HT1080 (cell line): ENCODE results near the gene BDKRB1. TPM values are rescaled to one million over a fixed set of nuclear protein-coding genes. Genes with fewer than 3 reads are reported as not detected.

Experiments used
- DNase-seq: peaks from one replicate; pipeline ENCODE4 v3.0.0-alpha.2; 2015; ENCODE audit warnings: low read depth
- total RNA-seq: library from RNA; depleted of rRNA; stranded (reverse); fragments of >200 nt; shearing (Covaris generic); gene quantifications from 2 replicates; pipeline ENCODE4 v1.2.3, GENCODE V29; 2014

BDKRB1 gene
- total RNA-seq, 1 experiment from 2014 or later: not detected

DNA sequence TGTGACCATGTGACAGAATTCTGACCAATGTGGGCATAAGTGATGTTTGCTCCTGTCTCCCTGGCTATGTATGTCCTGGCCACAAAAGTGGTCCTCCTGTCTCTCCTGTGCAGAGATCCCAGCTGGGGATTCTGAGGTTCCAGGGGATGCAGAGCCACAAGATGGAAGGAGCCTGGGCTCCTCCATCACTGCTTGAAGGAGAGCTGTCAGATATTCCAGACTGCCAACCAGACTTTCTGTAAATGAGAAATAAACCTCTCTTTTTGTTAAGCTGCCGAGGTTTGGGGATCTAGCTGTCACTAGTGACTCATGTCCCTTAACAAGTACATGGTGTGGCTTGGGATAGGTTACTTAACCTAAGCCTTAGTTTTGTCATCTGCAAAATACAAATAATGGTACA lies 21.9 kb downstream of the BDKRB1 start:
- no peak for DNase-seq

DNA sequence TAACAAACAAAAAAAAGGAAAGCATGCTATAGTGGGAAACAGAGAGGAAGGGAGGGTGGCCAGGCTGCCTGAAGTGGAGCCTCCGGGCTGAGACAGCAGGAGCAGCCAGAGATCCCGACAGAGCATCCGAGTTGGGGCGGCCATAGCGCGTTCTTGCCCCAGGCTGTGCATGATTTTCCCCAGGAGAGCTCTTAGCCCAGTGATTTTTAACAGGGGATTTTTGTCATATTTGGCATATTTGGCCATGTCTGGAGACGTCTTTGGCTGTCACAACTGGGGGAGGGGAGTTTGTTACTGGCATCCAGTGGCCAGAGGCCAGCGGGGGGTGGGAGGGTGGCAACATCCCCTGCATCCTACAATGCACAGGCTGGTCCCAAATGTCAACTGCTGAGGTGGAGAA lies 23.6 kb downstream of the BDKRB1 start:
- no peak for DNase-seq

DNA sequence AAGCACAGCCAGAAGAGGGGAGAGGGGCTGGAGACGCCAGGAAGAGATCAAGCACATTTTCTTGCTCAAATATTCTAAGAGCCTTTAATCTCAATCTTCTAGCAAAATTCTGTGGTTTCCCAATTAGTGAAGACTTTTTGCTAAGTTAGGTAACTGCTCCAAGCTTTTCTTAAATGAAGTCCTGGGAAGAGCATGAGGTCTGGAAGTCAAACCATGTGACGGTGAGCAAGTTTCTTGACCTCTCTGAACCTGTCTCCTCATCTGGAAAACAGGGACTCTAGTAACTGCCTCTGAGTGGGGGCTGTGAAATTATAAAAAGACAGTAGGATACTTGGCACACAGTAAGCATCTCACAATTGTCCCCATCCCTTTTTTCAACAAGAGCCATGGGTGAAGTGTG lies 24.1 kb downstream of the BDKRB1 start:
- DNase-seq: no peak

DNA sequence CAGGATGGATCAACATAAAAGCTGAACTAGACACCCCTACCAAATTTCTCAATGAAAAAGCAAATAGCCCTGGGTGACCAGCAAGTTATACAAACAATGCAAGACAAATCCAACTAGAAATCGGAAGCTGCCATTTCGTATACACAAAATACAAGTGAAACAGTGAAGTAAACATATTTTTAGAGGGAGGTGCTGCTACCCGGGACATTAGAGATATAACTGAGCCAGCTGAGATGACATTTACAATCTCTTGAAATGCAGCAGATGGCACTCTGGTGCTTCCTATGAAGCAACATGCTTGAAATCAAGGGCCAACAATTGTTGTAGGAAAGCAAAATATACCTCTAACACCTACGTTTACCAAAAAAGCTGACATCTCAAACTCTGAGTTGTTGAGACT lies 25.5 kb downstream of the BDKRB1 start:
- DNase-seq: no peak

DNA sequence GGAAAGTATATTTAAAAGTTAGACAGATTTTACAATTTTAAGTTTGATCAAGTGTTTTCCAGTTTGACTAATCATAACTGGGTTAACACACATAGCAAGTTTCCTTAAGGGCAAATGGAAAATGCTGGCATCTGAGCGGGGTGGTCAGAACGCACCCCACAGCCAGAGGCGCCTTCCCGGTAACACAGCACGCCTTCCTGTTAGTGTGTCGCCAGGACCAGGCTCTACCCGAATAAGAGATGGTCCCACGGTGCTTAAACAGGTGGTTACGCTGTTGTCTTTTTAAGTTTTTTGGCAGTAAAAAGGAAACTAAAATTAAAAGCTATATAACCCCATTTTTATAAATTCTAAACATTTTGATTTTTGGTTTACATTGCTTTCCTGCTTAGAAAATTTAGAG lies 28.0 kb downstream of the BDKRB1 start:
- DNase-seq: no peak

DNA sequence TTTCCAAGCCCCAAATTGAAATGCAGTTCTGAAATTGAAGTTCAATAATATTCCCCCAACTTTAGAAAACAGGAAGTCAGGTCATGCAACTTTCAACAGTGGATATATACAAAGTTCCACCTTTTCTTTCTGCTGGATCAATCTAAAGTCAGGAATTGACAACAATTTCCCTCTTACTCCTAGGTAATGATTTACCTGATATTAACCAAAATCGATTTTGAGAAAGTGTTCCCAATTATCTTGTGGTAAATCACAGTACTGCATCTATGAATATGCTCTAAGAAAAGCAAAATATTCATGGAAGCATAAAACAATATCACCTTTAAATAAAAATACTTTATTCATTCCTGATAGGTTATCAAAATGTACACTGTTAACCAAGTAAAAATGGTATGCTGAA lies 28.4 kb downstream of the BDKRB1 start:
- DNase-seq: no peak

DNA sequence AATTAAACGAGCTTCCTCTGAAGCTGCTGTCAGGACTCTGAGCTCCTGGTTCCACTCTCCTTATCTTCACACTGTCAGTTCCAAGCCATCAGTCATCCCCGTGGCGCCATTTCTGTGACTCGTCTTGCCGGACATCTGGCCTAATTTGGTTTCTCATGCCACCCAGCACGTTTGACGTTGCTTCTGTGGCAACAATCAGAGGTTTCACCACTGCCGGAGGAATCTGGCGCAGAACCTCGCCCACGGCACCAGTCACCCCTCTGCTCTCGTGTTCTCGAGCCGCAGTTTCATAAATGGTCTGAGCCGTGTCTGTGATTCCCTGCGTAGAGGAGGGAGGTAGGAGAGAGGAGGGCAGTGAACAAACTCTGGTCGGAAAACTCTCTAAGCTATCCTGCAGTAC lies 29.7 kb downstream of the BDKRB1 start:
- no peak for DNase-seq

DNA sequence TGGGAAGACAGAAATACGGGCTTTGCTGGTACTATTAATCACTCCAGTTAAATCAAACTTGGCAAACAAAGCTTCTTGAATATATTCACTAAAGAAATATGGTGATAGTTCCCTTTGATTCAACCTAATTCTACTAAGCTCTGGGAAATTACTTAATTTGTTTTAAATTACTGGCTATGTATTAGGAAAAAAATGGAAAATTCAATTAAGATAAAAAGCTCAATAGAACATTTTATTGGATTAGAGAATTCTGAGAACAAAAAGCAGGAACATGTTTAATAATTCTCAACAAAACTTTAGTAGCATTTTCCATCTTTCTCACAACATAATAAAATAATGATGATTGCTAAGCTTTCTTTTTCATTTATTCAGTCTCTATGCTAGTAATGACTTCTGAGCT lies 30.2 kb downstream of the BDKRB1 start:
- no peak for DNase-seq

DNA sequence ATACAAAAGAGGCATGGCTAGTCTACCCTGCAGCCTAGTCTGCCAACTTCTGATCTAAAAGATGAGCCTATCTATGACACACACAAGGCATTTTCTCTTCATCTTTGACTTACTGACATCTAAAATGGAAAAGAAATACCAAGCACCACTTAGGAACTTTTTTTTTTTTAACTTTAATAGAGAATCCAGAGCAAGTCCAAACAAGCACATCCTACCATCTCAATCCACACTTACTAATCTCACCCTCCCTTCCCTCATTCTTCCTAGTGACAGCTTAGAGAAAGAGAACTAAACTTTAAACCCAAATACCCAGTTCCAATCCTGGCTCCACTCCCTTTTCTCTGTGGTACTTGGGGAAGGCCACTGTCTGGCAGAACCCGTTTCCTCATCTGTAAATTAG lies 31.8 kb downstream of the BDKRB1 start:
- DNase-seq: no peak

DNA sequence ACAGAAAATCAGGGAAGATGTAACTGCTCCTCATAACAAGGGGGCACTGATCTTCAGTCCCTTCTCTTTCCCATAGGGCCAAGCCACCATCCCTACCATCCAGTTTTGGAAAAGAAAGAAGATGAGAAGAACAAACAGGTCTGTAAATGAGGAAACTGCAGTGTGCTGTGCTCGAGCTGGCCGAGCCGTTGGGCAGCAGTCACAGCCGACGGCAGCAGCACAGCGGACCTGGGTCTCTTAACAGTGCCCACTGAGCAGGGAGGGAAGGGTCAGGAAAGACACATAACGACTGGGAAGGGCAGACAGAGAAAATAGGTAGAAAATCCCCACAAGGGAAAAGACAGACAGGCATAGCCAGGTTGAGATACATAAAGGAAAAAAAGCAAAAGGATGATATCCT lies 38.2 kb downstream of the BDKRB1 start:
- DNase-seq: no peak

DNA sequence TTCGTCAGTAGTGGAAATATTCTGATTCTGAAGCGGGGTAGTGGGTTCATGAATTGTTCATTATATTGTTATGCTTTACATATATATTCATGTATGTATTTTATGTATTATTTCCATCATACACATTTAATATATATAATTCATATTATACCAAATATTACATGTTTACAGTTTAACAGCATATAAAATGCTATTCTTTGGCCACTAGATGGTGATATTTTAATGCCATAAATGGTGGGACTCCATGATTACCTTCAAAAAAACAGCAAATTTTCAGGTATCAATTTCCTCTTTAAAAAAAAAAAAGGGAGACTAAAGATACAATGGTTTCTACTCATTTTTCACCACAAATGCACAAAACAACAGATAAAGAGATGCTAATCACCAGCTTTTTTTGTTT lies 41.0 kb downstream of the BDKRB1 start:
- DNase-seq: no peak

DNA sequence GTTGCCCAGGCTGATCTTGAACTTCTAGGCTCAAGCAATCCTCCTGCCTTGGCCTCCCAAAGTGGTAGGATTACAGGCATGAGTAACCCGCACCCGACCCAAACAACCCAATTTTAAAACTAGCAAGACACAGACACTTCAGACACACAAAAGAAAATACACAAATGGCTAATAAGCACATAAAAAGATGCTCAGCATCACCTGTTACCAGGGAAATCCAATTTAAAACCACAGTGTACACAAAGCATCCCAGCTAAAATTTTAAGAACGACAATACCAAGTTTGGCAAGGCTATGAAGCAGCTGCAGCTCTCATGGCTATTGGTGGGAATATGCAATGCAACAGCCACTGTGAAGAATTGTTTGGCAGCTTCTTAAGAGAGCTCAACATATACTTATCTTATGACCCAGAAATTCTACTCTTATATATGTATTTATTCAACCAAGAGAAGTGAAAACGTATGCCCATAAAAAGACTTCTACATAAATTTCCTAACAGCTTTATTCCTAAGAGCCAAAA lies 42.0 kb downstream of the BDKRB1 start:
- DNase-seq: no peak

DNA sequence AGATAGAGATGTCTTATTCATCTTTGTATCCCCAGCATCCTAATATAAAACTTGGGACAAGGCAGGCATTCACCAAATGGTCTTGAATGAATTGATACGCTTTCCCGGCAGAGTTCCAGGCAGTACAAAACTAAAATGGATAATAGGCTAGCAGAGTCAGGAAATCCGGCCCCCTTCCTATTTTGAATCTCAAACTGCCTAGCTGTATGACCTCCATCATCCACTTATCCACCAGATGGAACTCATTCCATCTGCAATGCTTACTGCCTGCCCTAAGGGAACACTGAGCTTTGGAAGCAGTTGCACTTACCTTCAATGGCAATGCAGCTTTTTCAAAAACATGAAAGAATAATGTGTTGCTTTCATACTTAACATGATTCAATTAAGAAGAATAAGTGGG lies 43.4 kb downstream of the BDKRB1 start:
- DNase-seq: no peak

DNA sequence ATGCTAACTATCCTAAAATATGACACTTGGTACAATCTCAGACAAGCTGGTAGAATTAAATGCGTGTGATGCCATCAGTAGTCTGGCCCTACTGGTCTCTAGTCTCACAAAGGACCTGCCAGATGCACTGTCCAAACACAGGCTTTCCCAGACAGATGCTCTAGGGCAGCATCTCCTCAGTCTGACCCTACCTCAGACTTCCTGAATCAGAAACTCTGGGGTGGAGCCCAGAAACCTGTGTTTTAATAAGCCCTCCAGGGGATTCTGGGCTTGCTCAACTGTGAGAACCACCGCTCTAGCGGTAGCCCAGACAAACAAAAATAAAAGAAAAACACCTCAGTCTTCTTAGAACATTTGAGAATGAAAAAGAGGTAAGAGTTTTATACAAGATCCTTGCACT lies 48.0 kb downstream of the BDKRB1 start:
- DNase-seq: no peak

DNA sequence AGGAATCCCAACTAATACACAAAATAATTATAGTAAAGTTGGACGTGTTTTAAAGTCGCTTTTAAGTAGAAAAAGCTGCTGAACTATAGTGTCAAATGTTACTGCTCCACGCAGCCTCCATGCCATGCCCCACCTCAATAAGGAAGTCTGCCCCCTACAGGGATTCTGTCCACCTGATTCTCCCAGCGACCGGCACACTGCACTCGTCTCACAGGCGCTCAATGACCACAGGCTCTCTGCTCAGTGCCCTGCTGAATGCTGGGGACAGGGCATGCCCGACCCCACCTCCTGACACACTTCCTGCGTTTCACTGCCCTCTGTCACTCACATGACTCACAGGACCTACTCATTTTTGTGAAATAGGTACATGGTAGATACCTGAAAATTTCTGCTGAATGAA lies 48.9 kb downstream of the BDKRB1 start:
- DNase-seq: peak; percentile 15

DNA sequence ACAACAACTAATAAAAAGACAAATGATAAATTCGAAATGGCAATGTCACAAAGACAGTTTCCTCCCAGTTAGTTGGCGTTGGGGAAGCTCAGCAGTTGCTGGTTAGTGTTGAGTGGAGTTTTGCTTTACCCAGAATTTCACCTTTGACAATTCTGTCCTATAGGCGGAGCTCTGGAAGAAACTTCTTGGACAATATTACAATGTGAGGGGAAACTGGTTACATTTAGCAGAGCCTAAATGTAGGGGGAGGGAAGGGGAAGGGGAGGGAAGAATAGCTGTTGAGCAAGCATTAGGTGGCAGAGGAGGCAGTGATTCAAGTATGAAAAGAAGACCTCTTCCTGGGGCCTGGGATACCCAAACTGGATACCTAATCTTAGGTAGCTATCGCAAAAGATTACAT lies 51.4 kb downstream of the BDKRB1 start:
- DNase-seq: peak; percentile 33

DNA sequence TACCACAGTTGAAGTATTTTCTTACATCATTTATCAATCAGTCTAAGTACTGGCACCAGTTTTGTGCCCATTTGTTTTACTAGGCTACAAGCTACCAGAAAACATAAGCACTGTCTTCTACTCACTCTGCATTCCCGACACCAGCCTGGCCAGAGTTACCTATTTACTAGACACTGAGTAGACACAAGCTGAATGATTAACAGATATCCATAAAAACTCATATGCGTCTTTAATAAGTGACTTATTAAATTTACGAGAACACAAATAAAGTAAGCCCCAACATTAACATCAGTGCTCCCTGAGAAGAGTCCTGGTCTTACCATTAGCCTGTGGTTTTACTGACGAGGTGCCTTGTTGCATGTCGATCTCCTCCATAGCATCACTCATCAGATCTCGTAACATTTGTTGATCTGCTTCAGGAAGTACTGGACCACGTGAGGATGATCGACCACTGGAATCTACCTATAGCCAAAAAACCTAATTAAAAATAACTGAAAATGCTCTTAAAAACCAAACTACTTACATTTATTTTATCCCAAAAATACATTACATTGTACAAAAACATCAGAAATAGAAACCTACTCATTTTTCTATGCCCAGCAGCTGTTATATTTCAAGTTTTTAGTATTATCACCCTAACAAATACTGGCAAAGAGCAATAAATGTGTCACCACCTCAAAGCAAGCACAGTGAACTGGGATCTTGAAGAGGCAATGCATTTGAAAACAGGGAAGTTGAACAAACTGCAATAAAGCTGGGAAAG lies 53.3 kb downstream of the BDKRB1 start:
- no peak for DNase-seq

DNA sequence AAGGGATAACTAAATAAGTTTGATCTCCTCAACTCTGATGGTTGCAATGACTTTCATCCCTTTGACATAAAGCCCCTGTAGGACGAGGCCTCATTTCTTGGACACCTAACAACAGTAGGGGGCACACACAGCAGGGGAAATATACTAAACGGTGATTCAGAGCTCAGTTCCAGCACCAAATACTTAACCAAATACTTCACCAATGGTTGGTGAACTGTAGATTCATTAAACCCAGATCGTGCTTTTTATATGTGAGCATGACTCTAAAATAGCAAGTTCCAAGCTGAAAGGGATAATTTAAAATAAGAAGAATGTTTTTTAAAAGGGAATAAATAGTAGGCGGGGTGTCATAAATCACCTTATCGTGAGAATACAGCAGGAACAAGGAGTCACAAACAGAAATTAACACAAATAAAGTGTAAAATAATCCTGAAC lies 53.9 kb downstream of the BDKRB1 start:
- no peak for DNase-seq

DNA sequence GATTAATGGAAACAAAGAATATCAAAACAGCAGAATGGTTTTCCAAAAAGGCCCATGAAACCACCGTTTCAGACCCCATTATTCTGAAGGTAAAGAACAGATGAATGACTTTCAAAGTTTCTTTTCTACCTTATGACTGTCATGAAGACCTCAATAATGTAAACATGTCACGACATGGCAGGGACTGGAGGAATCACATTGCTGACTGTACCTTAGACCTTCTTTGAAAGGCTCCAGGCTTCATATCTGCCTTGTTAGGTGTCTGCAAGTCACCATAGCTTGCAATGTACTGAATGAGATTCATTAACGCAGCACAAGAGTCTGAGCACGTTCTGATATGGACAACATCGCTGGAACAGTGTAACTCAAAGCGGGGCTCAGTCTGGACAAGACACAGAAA lies 54.9 kb downstream of the BDKRB1 start:
- DNase-seq: no peak
